ENCODE data around the gene ERAS.
"Not testable (repeated sequence)": the region's sequence is repeated elsewhere in the genome, so short reads cannot be mapped to it uniquely, and the experiment has no call there.

The ERAS gene

DNA sequence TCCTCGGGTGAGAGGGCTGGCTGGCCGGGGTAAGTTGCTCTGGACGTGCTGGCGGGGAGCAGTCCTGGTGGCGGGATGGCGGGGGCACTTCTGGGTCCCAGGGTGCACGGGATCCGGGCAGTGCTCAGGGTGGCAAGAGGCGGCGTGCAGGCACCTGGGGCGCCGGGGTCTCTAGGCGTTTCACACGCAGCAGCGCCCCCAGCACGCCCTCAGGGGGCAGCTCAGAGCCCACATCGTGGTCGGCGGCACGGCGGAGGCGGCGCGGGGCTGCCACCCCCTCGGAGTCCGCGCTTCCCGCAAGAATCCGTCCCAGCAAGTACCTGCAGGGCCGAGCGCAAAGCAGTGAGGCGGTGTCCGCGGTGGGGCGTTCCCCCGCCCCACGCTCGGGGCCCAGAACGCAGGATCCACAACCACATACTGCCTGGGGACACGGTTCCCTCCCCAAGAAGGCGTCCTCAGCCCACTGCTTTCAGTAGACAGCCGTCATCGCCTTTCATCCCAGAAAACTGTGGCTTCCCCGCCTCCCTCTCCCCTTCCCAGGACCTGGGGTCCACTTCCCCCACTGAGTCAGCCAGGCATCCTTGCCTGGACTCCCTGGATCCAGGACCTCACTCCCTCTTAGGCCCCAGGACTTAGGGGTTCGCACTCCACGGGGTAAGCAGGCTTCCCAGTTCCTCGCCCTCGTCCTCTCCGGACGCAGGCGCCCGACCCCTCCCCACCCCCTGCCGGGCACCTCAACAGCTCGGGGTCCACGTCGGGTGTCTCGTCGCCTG is 5.0 kb downstream of the ERAS start:
- DNase-seq (ENCODE audit: low read depth in 2 of 2, low spot score in 1 of 2) = no peak

DNA sequence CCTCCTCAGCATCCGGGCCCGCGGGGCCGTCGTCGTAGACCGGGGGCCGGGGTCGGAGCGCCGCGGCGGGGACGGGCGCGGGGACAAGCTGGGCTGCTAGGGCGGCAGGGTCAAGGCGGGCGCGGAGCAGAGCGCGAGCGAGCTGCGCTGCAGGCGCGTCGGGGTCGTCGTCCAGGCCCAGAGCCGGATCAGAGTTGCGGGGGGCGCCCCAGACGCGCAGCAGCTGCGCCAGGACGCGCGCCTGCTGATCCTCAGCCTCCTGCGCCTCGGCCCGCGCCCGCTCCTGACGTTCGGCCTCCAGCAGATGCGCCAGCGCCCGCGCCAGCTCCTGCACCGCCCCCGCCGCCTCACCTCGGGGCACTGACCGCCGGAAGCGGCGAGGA is 5.6 kb downstream of the ERAS start:
- DNase-seq (ENCODE audit: low read depth in 2 of 2, low spot score in 1 of 2) = no peak

DNA sequence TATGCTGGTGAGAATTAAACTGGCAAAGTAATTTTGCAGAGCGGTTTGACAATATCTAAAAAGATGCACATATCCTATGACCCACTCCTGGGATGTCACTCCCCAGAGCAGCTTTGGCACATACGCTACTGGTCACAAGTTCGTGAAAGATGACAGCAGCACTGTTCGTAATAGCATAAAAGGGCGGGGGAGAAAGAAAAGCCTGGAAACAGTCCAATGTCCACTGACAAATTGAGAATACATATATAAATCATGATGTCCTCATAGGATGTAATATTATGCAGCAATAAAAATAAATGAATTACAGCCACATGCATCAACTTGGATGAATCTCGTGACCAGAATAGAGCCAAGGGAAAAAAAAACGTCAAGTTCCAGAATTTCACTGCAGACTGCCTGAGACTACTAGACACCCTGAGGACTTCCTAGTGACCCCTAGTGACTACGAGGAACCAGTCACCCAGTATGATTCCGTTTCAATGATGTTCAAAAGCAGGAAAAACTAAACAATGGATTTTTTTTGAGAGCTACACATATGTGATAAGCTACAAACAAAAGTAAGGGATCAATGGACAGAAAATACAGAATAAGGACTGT is 7.3 kb downstream of the ERAS start:
- no peak for DNase-seq (ENCODE audit: low read depth in 2 of 2, low spot score in 1 of 2)

DNA sequence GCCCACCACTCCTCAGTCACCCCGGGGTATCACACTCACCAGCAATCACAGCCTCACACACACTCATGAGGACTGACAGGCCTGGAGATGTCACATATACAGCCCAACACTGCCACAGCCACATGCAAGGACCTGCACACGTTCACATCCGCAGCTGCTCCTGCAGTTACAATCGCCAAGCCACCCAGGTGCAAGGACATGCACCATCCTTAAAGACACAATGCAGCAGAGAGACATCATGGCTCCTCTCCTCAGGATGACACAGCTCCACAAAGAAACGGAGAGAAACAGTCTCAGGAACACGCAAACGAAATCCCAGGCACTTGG is 8.0 kb downstream of the ERAS start:
- no peak for DNase-seq (ENCODE audit: low read depth in 2 of 2, low spot score in 1 of 2)

DNA sequence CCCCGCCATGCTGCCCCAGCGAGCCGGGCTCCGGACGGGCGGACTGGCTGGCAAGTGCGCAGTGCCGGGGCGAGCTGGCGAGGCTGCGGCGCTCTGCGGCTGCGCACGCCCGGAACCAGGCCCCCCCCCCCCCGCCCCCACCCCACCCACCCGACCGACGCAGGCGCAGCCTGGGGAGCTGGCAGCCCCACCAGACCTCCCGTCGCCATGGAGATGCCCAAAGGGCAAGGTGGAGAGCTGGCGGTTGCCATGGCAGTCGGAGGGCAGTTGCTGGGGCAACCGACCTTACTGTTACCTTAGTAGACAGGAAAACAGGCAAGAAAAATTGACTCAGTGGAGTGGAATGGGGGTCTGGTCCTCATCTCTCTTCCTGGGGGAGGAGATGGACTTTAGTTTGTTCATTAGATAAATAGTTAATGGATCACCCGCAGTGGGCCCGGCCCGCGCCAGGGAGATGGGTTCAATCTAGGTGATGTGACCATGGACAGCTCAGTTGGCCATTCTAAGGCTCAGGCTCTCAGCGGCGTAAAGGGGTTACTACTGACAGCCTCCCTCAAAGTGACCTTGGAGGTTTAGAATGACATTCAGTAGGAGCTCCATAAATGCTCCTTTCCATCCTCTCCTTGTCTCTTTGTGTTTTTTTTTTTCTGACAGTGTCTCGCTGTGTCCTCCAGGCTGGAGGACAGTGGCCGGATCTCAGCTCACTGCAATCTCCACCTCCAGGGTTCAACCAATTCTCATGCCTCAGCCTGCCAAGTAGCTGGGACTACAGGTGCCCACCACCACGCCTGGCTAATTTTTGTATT is 9.4 kb downstream of the ERAS start, which contains the start of gene PCSK1N:
TSS of gene PCSK1N (minus strand) at position 87 of the 806 bp plus-strand sequence. CDS start at position 9, 78 bp downstream.
- DNase-seq (ENCODE audit: low read depth in 2 of 2, low spot score in 1 of 2) = peak in 1 of 2 donors; percentile 23

DNA sequence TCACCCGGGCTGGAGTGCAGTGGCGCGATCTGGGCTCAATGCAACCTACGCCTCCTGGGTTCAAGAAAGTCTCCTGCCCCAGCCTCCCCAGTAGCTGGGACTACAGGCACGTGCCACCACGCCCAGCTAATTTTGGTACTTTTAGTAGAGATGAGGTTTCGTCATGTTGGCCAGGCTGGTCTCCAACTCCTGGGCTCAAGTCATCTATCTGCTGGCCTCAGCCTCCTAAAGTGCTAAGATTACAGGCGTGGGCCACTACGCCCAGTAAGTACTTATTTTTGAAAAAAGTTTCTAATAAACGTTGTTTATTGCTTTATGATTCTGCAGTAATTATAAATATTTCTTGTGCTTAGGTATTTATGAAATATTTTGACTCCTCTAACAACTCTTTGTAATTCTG is 13.4 kb downstream of the ERAS start:
- DNase-seq (ENCODE audit: low read depth in 2 of 2, low spot score in 1 of 2) = no peak

DNA sequence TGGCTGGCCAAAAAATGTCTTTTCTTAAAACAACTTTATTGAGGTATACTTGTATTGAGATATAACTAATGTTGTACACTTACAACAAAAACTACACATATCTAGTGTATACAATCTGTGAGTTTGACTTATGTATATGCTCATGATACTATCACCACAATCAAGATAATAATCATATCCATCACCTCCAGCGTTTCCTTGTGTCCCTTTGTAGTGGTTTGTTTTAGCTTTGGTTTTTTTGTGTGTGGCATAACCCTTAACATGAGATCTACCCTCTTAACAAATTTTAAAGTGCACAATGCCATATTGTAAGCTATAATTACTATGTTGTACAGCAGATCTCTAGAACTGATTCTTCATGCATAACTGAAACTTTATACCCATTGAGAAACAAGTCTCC is 22.5 kb downstream of the ERAS start:
- DNase-seq (ENCODE audit: low read depth in 2 of 2, low spot score in 1 of 2) = no peak

DNA sequence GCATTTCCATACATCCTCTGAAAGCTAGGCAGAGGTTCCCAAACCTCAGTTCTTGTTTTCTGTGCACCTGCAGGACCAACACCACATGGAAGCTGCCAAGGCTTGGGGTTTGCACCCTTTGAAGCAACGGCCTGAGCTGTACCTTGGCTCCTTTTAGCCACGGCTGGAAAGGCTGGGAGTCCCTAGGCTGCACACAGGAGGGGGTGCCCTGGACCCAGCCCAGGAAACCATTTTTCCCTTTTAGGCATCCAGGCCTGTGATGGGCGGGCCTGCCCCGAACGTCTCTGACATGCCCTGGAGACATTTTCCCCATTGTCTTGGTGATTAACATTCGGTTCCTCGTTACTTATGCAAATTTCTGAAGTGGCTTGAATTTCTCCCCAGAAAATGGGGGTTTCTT is 26.5 kb downstream of the ERAS start:
- DNase-seq (ENCODE audit: low read depth in 2 of 2, low spot score in 1 of 2) = no peak

DNA sequence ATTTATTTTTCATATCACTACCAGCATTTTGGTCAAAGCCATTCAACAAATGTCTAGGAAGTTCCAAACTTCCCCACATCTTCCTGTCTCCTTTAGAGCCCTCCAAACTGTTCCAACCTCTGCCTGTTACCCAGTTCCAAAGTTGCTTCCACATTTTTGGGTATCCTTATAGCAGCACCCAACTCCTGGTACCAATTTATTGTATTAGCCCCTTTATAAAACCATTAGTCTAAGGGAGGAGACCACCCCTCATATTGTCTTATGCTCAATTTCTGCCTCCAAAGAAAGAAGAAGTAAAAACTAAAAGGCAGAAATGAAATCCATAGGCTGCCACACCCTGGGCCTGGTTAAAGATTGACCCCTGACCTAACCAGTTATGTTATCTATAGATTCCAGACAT is 27.2 kb downstream of the ERAS start:
- not testable (repeated sequence) for DNase-seq (ENCODE audit: low read depth in 2 of 2, low spot score in 1 of 2)

DNA sequence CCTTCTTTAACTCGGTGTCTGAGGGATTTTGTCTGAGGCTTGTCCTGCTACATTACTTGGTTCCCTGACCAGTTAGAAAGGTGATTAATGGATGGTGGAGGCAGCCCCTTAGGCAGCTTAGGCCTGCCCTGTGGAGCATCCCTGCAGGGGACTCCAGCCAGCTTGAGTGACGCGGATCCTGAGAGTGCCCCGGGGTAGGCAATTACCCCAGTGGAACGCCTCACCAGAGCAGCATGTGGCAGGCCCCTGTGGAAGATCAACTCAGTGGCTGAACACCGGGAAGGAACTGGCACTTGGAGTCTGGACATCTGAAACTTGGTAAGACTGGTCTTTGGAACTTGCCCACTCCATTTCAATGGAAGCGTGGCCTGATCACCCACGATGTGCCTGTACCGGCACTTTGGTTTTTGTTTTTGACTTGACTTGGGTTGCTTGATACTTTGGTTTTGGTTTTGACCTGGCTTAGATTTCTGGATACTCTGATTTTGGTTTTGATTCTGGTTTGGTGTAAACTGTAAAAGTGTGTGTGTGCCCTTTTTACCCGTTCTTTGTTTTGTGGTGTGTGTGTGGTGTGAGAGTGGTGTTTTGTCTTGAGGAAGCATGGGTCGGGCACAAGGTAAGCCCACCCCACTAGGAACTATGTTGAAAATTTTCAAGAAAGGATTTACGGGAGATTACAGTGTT is 27.9 kb downstream of the ERAS start:
- not testable (repeated sequence) for DNase-seq (ENCODE audit: low read depth in 2 of 2, low spot score in 1 of 2)

DNA sequence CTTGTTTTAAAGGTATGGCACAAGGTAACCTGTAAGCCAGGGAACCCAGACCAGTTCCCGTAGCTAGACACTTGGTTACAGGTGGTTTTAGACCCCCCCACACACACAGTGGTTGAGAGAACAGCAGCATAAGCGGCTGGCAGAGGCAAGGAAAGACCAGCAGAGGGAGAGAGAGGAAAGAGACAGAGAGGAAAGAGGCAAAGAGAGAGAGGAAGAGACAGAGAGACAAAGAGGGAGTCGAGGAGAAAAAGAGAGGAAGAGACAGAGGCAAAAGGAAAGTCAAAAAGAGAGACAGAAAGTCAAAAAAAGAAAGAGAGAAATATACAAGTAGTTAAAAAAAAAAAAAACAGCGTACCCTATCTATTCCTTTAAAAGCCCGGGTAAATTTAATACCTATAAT is 28.6 kb downstream of the ERAS start:
- DNase-seq (ENCODE audit: low read depth in 2 of 2, low spot score in 1 of 2) = no peak

DNA sequence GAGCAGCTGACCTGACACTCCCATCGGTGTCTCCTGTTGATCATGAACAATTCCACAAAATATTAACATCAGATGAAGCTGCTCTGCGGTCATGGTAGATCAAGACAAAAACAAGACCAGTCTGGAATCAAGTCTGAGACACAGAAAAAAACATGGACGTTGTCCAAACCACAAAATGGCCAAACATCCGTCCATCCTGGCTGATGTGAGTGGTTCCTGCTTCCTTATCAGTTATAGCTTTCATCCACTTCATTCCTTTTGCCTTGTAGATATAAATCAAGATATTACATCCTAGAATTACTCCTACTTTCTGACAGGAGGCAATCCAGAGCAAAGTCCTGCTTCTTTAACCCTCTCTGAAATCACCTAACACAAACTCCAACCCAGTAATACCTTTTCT is 37.9 kb downstream of the ERAS start:
- DNase-seq (ENCODE audit: low read depth in 2 of 2, low spot score in 1 of 2) = no peak

DNA sequence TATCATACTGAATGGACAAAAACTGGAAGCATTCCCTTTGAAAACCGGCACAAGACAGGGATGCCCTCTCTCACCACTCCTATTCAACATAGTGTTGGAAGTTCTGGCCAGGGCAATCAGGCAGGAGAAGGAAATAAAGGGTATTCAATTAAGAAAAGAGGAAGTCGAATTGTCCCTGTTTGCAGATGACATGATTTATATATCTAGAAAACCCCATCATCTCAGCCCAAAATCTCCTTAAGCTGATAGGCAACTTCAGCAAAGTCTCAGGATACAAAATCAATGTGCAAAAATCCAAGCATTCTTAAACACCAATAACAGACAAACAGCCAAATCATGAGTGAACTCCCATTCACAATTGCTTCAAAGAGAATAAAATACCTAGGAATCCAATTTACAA is 45.7 kb downstream of the ERAS start:
- DNase-seq (ENCODE audit: low read depth in 2 of 2, low spot score in 1 of 2) = not testable (repeated sequence)

DNA sequence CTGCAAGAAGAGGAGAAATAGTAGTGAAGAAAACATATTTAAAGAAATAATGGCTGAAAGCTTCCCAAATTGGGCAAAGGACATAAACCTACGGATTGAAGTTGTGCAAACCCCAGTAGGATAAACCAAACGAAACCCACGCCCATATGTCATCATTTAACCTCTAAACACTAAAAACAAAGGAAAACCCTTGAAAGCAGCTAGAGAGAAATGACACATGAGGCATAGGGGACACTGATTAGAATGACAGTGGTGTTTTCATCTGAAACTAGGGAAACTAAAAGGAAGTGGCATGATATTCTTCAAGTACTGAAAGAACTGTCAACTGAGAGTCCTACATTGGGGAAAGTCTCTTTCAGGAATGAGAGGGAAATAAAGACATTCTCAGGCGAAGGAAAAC is 50.6 kb downstream of the ERAS start:
- not testable (repeated sequence) for DNase-seq (ENCODE audit: low read depth in 2 of 2, low spot score in 1 of 2)
